Middle frontal gyrus (tissue), 1 donor: ENCODE results near the gene BNC1.

Experiments
- DNase-seq: peaks from one replicate; pipeline ENCODE4 v3.0.0-alpha.2; 2015; ENCODE audit warnings: low spot score; ENCODE audit errors: extremely low spot score

BNC1 gene, protein sequence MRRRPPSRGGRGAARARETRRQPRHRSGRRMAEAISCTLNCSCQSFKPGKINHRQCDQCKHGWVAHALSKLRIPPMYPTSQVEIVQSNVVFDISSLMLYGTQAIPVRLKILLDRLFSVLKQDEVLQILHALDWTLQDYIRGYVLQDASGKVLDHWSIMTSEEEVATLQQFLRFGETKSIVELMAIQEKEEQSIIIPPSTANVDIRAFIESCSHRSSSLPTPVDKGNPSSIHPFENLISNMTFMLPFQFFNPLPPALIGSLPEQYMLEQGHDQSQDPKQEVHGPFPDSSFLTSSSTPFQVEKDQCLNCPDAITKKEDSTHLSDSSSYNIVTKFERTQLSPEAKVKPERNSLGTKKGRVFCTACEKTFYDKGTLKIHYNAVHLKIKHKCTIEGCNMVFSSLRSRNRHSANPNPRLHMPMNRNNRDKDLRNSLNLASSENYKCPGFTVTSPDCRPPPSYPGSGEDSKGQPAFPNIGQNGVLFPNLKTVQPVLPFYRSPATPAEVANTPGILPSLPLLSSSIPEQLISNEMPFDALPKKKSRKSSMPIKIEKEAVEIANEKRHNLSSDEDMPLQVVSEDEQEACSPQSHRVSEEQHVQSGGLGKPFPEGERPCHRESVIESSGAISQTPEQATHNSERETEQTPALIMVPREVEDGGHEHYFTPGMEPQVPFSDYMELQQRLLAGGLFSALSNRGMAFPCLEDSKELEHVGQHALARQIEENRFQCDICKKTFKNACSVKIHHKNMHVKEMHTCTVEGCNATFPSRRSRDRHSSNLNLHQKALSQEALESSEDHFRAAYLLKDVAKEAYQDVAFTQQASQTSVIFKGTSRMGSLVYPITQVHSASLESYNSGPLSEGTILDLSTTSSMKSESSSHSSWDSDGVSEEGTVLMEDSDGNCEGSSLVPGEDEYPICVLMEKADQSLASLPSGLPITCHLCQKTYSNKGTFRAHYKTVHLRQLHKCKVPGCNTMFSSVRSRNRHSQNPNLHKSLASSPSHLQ

GRCh38 chr15:83284559-83285283 lies at the start of gene BNC1:
Gene BNC1, minus strand, starts transcription at chr15:83284664. Its CDS starts 36 bp downstream, at chr15:83284628.
- DNase-seq, result no peak

GRCh38 chr15:83327041-83327440 lies 42.6 kb upstream of the BNC1 start:
- no peak for DNase-seq

- no peak for DNase-seq
Measured at GRCh38 chr15:83324799-83325198, 40.3 kb upstream of the BNC1 start.

- no peak for DNase-seq
Measured at GRCh38 chr15:83323296-83323711, 38.8 kb upstream of the BNC1 start.

DNA sequence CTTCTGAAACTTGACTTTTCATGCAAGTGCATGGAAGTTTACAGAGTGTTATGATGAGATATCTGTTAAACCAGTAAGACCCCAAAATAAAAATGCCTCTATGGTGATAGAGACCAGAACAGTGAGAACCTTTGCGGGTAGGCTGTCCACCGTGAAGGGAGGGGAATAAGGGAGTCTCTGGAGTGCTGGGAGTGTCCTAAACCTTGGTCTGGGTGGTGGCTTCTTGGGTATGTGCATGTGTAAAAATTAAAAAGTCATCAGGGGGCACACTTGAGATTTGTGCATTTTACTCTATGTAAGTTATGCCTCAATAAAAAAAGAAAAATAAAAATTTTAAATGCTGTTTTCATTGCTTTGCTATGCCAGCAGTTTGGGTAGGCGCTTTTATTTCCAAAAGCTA lies 38.2 kb upstream of the BNC1 start:
- DNase-seq, result no peak

DNA sequence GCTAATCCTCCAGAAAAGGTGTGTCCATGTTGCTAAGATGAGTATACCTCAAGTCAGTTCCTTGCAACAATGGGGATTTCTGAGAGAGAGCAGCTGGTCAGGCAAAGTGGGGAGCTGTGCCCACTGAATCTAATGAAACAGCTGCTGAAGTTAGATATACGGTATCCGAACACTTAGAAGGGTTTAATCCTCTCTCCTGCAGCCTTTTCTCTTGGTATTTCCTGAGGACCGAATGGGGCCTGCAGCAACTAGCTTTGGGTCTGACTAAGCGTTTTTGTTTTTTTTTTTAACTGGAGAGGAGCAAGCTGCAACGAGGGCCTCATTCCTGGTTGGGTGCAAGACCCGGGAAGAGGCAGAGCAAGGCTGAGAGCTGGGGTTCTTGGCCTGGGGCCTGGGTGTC lies 37.6 kb upstream of the BNC1 start:
- DNase-seq, result no peak

GRCh38 chr15:83320844-83321243 lies 36.4 kb upstream of the BNC1 start:
- DNase-seq, result no peak

DNA sequence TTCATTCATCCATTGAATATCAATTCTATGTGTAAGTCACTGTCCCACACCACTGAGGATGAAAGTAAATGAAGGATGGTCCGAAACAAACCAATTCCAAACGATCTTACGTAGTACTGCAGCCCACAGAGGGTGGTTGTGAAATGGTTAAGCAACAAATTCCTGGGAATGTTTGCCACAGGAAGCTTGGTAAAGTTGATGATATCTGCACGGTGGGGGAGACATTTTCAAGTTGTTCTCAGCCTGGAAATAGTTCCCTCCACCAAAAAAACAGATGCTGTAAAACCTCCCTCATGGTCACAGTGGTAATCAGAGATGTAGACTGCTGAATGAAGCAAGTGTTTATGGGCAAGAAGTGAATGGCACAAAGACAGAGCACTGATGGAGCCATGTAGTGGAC lies 35.9 kb upstream of the BNC1 start:
- no peak for DNase-seq

DNA sequence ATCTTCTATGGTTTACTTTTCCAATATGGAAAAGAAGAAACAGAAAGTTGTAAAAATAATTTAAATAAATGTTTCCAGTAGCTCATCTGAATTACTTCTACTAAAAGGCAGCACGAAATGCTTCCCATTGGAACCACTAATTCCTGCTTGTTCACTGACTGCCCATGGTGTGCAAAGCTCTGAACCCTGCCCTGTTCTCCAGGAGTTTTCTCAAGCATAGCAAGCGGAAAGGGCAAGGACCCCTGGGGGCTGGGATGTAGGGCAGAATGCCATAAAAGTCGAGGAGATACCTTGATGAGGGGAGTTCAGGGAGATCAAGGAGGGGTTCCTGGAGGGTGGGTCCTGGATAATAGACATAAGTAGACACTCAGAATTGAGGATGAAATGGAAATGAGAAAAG lies 35.3 kb upstream of the BNC1 start:
- DNase-seq, result no peak

GRCh38 chr15:83318861-83319415 lies 34.5 kb upstream of the BNC1 start:
- no peak for DNase-seq

DNA sequence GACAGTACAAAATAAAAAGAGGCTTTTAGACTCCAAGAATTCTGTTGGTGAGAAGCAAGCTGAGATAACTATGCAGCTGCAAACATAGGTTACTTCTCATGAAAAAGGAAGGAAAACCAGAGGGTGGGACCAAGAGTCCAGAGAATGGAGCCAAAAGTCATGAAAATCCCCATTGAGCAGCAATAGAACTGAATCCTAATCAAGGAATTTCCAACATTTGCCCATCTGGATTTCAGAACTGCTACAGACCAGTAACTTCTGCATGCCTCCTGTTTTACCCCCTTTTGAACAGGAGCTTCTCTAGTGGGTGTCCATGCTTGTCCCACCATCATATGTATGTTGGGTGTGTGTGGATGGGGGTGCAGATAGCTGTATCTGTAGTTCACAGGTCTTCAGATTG lies 33.6 kb upstream of the BNC1 start:
- no peak for DNase-seq

GRCh38 chr15:83312071-83312470 lies 27.6 kb upstream of the BNC1 start:
- no peak for DNase-seq

DNA sequence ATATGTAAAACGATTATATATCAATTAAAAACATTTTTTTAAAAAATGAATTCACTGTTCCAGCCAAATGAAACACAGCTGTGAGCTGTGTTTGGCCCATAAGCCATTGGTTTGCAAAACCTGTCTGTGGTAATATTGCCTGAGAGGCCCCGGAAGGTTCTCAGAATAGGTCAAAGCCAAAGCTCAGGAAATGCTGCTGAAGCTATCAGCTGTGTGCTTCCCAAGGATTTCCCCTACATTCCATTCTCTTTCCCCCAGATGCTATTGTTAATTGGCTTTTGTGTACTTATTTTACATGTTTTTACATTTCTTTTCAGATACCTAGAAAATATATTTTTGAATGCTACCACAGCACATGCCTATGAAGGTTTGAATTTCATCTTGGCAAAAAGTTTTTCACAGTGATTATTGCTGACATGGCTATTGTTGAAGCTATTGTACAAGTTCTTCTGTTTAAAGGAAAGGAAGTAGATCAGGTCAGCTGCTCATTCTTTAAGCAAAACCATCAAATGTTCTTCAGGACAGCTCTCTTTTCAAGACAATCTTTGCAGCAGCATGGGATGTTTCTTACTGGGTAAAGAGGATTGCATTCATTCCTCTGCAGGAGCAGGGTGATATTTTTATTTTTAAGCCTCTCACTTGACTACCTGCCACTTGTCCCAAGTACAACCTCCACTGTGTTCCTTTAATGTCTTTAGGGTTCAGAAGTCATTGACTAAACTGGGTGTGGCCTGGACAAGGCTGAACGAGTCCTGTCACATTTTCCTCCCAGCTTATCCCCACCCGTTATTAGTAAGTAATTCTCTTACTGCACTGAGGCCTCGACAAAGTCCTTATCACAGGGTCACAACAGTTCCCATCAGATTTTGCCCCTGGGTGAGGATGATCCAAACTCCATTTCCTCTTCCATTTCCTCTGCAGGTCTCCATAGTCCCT lies 26.3 kb upstream of the BNC1 start:
- DNase-seq, result no peak

DNA sequence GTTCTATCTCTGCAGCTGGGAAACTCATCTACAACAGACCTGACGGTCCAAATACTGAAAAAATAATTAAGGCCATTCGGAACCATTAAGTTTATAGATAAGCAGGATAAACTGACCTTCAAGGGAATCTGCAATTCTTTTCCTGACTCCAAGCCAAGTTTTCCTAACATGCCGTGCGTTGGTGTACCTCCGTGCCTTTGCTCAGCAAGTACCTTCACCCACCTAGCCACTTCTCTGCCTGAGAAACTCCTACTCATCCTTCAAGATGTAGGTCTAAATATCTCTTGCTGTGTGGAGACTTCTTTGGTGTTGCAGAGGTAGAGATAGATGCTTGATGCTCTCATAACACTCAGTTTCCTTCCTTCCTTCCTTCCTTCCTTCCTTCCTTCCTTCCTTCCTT lies 24.2 kb upstream of the BNC1 start:
- DNase-seq, result no peak

GRCh38 chr15:83306561-83306960 lies 22.1 kb upstream of the BNC1 start:
- DNase-seq, result no peak

GRCh38 chr15:83305704-83306291 lies 21.3 kb upstream of the BNC1 start:
- DNase-seq, result no peak

- no peak for DNase-seq
Measured at GRCh38 chr15:83304861-83305703, 20.6 kb upstream of the BNC1 start.

DNA sequence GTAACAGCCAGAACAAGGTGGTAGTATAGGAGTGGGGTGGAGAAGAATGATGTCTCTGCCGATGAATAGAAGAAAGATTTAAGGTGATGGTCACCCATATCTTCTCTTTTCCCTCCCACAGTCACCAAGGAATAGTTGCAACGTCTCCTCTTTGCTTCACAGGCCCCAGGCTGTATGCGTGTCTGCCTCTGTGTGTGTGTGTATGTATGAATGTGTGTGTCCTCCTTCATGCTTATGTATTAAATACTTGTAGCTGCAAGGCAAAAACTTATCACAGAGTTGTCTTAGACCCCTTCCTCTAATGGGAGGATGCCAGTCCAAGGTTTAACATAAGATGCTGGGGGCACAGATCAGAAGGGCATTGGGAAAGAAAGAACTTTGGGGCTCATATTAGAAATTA lies 19.1 kb upstream of the BNC1 start:
- DNase-seq, result no peak

GRCh38 chr15:83300826-83301225 lies 16.4 kb upstream of the BNC1 start:
- no peak for DNase-seq
